Uterus (tissue), 2 donors: ENCODE measurements around the gene EHMT1.
"Not testable (repeated sequence)": the region's sequence is repeated elsewhere in the genome, so short reads cannot be mapped to it uniquely, and the experiment has no call there.

ENCODE experiments used
- CTCF ChIP-seq, 4 experiments: fragments of 200-600 bp in 2 of 4; fragments of 450-650 bp in 2 of 4; sonication (generic) in 2 of 4; IDR thresholded peaks; one replicate each; pipeline ENCODE4 v1.5.1; 2016 to 2019; ENCODE audit warnings: antibody characterized with exemption in 4 of 4, mild to moderate bottlenecking in 2 of 4, moderate library complexity in 1 of 4
- POLR2A ChIP-seq, 2 donors: fragments of 450-650 bp; IDR thresholded peaks; one replicate each; pipeline ENCODE4 v1.6.1; 2016; ENCODE audit warnings: antibody characterized with exemption in 2 of 2, mild to moderate bottlenecking in 1 of 2, moderate library complexity in 1 of 2

- TF ChIP-seq CTCF, POLR2A (IDR thresholded peaks at IDR 0.05): not testable (repeated sequence)
Measured at GRCh38 chr9:137738182-137738696, 119.4 kb downstream of the EHMT1 start.
